Effector memory CD8-positive, alpha-beta T cell (primary cell): ENCODE measurements around the gene BACH2.

ENCODE experiments used
- ATAC-seq: fragments of 150-1000 bp; cut with Tn5 transposase; replicated peaks from 2 replicates; pipeline ENCODE4 v1.10.0; 2021; ENCODE audit warnings: mild to moderate bottlenecking, moderate library complexity
- DNase-seq, 3 experiments: peaks; one replicate each; pipeline ENCODE4 v3.0.0; 2021
- H3K27ac Mint-ChIP-seq, 2 donors: one replicate each; pipeline ENCODE4 v1.8.0; 2022; ENCODE audit warnings: mild to moderate bottlenecking in 2 of 2, mixed read lengths in 2 of 2, moderate library complexity in 2 of 2
- H3K27me3 Mint-ChIP-seq, 2 donors: one replicate each; pipeline ENCODE4 v1.8.0; 2022; ENCODE audit warnings: mixed read lengths in 2 of 2
- H3K36me3 Mint-ChIP-seq: one replicate; pipeline ENCODE4 v1.8.0; 2022; ENCODE audit warnings: mild to moderate bottlenecking, moderate library complexity, mixed read lengths; ENCODE audit not compliant: insufficient read depth
- H3K4me1 Mint-ChIP-seq, 2 donors: one replicate each; pipeline ENCODE4 v1.8.0; 2022; ENCODE audit warnings: low read depth in 2 of 2, mixed read lengths in 2 of 2
- H3K4me3 Mint-ChIP-seq, 2 donors: one replicate each; pipeline ENCODE4 v1.8.0; 2022; ENCODE audit warnings: mild to moderate bottlenecking in 2 of 2, mixed read lengths in 2 of 2, moderate library complexity in 2 of 2
- H3K9me3 Mint-ChIP-seq, 2 donors: one replicate each; pipeline ENCODE4 v1.8.0; 2022; ENCODE audit warnings: mixed read lengths in 2 of 2

BACH2 gene

GRCh38 chr6:90261801-90262200 is 34.8 kb downstream of the BACH2 start:
- no peaks in the 10 kb centered on the region for H3K36me3 Mint-ChIP-seq
- H3K27ac Mint-ChIP-seq = no peak overlapping the region
- peaks cover 4% of the 10 kb centered on the region in 2 donors for H3K4me1 Mint-ChIP-seq

DNA sequence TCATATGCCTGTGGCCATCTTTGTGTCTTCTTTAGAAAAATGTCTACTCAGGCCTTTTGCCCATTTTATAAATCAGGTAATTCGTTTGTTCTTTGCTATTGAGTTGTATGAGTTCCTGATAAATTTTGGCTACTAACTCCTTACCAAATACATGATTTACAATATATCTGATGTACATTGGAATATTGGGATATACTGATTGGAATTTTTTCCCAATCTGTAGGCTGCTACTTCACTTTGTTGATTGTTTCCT is 39.2 kb downstream of the BACH2 start:
- peaks cover 0 to 7% of the 10 kb centered on the region in 2 donors for H3K9me3 Mint-ChIP-seq
- ATAC-seq (no peak), DNase-seq (no peak)
- peaks cover 0 to under 1% of the 10 kb centered on the region in 2 donors for H3K27me3 Mint-ChIP-seq
- no peaks in the 10 kb centered on the region for H3K36me3 Mint-ChIP-seq
- H3K4me1 Mint-ChIP-seq = peaks cover 7 to 12% of the 10 kb centered on the region in 2 donors
- H3K27ac Mint-ChIP-seq = no peak overlapping the region
- H3K4me3 Mint-ChIP-seq = no peak overlapping the region

More at GRCh38 chr6:90261801-90262200, 34.8 kb downstream of the BACH2 start:
- Mint-ChIP-seq H3K4me3 (no peak overlapping the region), H3K27me3 (peaks cover 0 to 12% of the 10 kb centered on the region in 2 donors), H3K9me3 (no peaks in the 10 kb centered on the region)
- DNase-seq (no peak), ATAC-seq (no peak)

- Mint-ChIP-seq H3K27me3 (no peaks in the 10 kb centered on the region), H3K4me3 (no peak overlapping the region), H3K9me3 (peaks cover 0 to 7% of the 10 kb centered on the region in 2 donors), H3K36me3 (no peaks in the 10 kb centered on the region), H3K4me1 (peaks cover 7 to 12% of the 10 kb centered on the region in 2 donors), H3K27ac (no peak overlapping the region)
- no peak for DNase-seq
- ATAC-seq = peak; percentile 95
These were observed 39.8 kb downstream of the BACH2 start for GRCh38 chr6:90256698-90257485.

- no peak overlapping the region for H3K4me3 Mint-ChIP-seq
- DNase-seq (no peak), ATAC-seq (no peak)
- peaks cover under 1% of the 10 kb centered on the region for H3K36me3 Mint-ChIP-seq
- peaks cover 0 to 7% of the 10 kb centered on the region in 2 donors for H3K9me3 Mint-ChIP-seq
- no peaks in the 10 kb centered on the region for H3K27me3 Mint-ChIP-seq
- no peak overlapping the region for H3K27ac Mint-ChIP-seq
- peaks cover 7 to 13% of the 10 kb centered on the region in 2 donors for H3K4me1 Mint-ChIP-seq
These were observed 43.0 kb downstream of the BACH2 start for GRCh38 chr6:90253631-90254030.

- H3K27me3 Mint-ChIP-seq = no peaks in the 10 kb centered on the region
- no peak overlapping the region for H3K4me3 Mint-ChIP-seq
- peaks cover 0 to 7% of the 10 kb centered on the region in 2 donors for H3K9me3 Mint-ChIP-seq
- ATAC-seq (no peak), DNase-seq (no peak)
- H3K27ac Mint-ChIP-seq = no peak overlapping the region
- peaks cover 0 to 9% of the 10 kb centered on the region in 2 donors for H3K4me1 Mint-ChIP-seq
- peaks cover 5% of the 10 kb centered on the region for H3K36me3 Mint-ChIP-seq
These were observed 45.2 kb downstream of the BACH2 start for GRCh38 chr6:90251295-90251992.

DNA sequence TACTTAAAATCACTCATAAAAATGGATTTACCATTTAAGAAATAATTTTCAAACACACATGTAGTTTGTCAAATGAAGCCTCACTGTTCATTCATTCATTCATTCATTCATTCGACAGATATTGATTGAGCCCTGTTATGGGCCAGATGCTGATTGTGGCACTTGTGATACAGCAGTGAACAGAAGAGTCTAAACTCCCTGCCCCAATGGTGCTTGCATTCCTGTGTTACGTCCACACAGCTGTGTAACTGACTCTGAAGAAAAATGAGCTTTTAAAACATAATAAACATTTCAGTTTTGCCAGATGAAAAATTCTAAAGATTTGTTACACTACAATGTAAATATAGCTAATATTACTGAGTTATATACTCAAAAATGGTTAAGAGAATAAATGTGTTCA is 46.2 kb downstream of the BACH2 start:
- Mint-ChIP-seq H3K4me1 (peaks cover 0 to 4% of the 10 kb centered on the region in 2 donors), H3K4me3 (no peak overlapping the region), H3K36me3 (peaks cover 5% of the 10 kb centered on the region), H3K9me3 (peaks cover 0 to 5% of the 10 kb centered on the region in 2 donors), H3K27ac (no peak overlapping the region), H3K27me3 (no peaks in the 10 kb centered on the region)
- DNase-seq = no peak
- no peak for ATAC-seq

DNA sequence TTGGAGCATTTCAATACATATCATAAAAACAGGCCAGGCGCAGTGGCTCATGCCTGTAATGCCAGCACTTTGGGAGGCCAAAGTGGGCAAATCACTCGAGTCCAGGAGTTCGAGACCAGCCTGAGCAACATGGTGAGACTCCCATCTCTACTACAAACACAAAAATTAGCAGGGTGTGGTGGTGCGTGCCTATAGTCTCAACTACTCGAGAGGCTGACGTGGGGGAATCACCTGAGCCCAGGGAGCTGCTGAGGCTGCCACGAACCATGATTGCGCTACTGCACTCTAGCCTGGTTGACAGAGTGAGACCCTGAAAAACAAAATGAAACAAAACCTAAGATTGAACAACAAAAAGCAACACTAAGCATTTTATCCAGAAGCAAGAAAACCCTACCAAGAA is 47.2 kb downstream of the BACH2 start:
- Mint-ChIP-seq H3K4me1 (peaks cover 0 to 1% of the 10 kb centered on the region in 2 donors), H3K36me3 (peaks cover 5% of the 10 kb centered on the region)

GRCh38 chr6:90249034-90249433 is 47.6 kb downstream of the BACH2 start:
- no peak overlapping the region for H3K4me3 Mint-ChIP-seq

More for the DNA sequence above, 47.2 kb downstream of the BACH2 start:
- H3K27me3 Mint-ChIP-seq = no peaks in the 10 kb centered on the region
- ATAC-seq (no peak), DNase-seq (no peak)
- H3K4me3 Mint-ChIP-seq = no peak overlapping the region
- H3K27ac Mint-ChIP-seq = no peak overlapping the region
- H3K9me3 Mint-ChIP-seq = no peaks in the 10 kb centered on the region

DNA sequence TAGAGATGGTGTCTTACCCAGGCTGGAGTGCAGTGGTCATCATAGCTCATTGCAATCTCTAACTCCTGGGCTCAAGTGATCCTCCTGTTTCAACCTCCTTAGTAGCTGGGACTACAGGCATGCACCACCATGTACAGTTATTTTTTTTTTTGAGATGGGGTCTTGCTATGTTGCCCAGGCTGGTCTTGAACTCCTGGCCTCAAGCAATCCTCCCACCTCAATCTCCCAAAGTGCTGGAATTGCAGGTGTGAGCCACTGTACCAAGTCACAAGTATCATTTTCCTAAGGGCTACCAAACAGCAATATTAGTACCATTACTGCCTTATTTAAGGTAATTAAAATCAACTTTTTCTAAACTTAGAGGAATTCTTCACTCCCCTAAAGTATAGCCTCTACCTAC is 49.4 kb downstream of the BACH2 start:
- Mint-ChIP-seq H3K4me3 (no peak overlapping the region), H3K27ac (no peak overlapping the region), H3K9me3 (no peaks in the 10 kb centered on the region), H3K4me1 (peaks cover under 1 to 1% of the 10 kb centered on the region in 2 donors), H3K36me3 (peaks cover 5% of the 10 kb centered on the region), H3K27me3 (no peaks in the 10 kb centered on the region)
- ATAC-seq (no peak), DNase-seq (no peak)

More at GRCh38 chr6:90249034-90249433, 47.6 kb downstream of the BACH2 start:
- ATAC-seq = no peak
- H3K9me3 Mint-ChIP-seq = no peaks in the 10 kb centered on the region
- peaks cover 0 to 1% of the 10 kb centered on the region in 2 donors for H3K4me1 Mint-ChIP-seq
- H3K27ac Mint-ChIP-seq = no peak overlapping the region
- peaks cover 5% of the 10 kb centered on the region for H3K36me3 Mint-ChIP-seq
- no peaks in the 10 kb centered on the region for H3K27me3 Mint-ChIP-seq
- DNase-seq = no peak

DNA sequence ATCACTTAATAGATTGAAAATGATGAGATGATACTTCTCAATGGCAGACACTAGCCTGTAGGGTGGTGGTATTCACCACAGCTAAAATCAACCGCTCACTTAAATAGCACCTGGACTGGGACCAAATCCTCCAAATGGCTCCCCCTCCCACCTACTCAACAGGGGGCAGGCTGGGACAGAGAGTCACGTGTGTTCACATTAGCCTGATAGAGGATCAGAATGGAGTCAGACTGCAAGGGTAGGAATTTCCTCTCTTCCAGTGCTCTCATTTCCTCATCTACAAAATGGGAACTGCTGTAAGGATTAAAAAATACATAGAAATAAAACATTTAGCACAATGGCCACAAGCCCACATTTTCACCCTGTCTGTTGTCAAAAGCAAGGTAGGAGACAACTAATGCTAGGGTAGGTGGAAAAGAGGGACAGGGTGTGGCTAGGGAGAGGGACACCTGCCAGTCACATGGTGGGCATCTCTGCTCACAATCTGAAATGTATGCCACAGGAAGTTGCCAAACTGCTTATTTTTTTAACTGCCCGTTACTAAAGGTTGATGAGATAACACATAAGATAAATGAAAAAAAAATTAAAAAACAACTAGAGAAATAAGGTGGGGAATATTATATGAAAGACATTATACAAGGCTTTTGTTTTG is 55.3 kb downstream of the BACH2 start:
- Mint-ChIP-seq H3K4me3 (no peak overlapping the region), H3K27ac (peak overlapping the region in 1 of 2 donors; percentile 0), H3K36me3 (no peaks in the 10 kb centered on the region), H3K27me3 (no peaks in the 10 kb centered on the region), H3K4me1 (peaks cover 5 to 12% of the 10 kb centered on the region in 2 donors), H3K9me3 (no peaks in the 10 kb centered on the region)
- DNase-seq (no peak), ATAC-seq (peak; percentile 19)

GRCh38 chr6:90238496-90239266 is 58.0 kb downstream of the BACH2 start:
- Mint-ChIP-seq H3K27ac (no peak overlapping the region), H3K27me3 (no peaks in the 10 kb centered on the region), H3K4me3 (no peak overlapping the region), H3K36me3 (no peaks in the 10 kb centered on the region), H3K9me3 (no peaks in the 10 kb centered on the region), H3K4me1 (peaks cover 5 to 27% of the 10 kb centered on the region in 2 donors)
- no peak for DNase-seq
- no peak for ATAC-seq

GRCh38 chr6:90237350-90237990 is 59.2 kb downstream of the BACH2 start:
- Mint-ChIP-seq H3K36me3 (no peaks in the 10 kb centered on the region), H3K27me3 (peaks cover 0 to 7% of the 10 kb centered on the region in 2 donors), H3K4me1 (peaks cover 5 to 33% of the 10 kb centered on the region in 2 donors), H3K27ac (peak overlapping the region in 1 of 2 donors; percentile 14), H3K4me3 (no peak overlapping the region), H3K9me3 (no peaks in the 10 kb centered on the region)
- DNase-seq (no peak), ATAC-seq (no peak)

DNA sequence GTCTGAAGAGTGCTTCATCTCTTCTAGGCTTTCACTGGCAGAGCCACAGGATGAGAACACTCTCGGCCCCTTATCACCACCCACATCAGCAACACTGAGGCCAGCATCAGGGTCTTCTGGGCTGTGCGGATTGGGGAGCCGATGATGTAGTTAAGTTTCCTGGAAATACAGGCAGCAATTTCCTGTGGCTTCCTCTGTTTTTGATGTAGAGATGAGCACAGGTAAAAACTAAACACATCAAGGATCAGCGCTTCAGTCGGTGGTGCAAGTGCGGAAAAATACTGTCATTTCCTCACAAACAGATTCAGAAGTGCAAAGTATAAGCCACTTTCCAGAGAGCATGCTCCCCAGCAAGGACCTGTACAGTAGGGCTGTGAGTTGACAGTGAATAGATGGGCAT is 62.6 kb downstream of the BACH2 start:
- H3K4me3 Mint-ChIP-seq = peak overlapping the region; percentile 52 to 67
- DNase-seq (peak; percentile 11 to 36 (median 20)), ATAC-seq (peak; percentile 86)
- H3K27me3 Mint-ChIP-seq = peaks cover 0 to 7% of the 10 kb centered on the region in 2 donors
- H3K27ac Mint-ChIP-seq = peak overlapping the region in 1 of 2 donors; percentile 74
- H3K4me1 Mint-ChIP-seq = peaks cover 5 to 25% of the 10 kb centered on the region in 2 donors
- no peaks in the 10 kb centered on the region for H3K9me3 Mint-ChIP-seq
- H3K36me3 Mint-ChIP-seq = no peaks in the 10 kb centered on the region
